HepG2 (cell line): ENCODE measurements around the gene MSH3. TPM values are rescaled to one million over a fixed set of nuclear protein-coding genes. Genes with fewer than 3 reads are reported as not detected.

ENCODE experiments used
- GATAD1 ChIP-seq: IDR thresholded peaks from 2 replicates; pipeline ENCODE4 v1.6.1; 2016; ENCODE audit warnings: missing genetic modification reagents, missing compliant biosample characterization
- GATAD2A ChIP-seq: IDR thresholded peaks from 2 replicates; pipeline ENCODE4 v1.6.1; 2016
- HDAC2 ChIP-seq: sonication (generic); formaldehyde crosslinking; IDR thresholded peaks from 2 replicates; pipeline ENCODE4 v1.4.0; 2020; ENCODE audit warnings: missing genetic modification reagents
- HMG20A ChIP-seq: IDR thresholded peaks from 2 replicates; pipeline ENCODE4 v1.6.1; 2016; ENCODE audit warnings: borderline replicate concordance
- HNF4A ChIP-seq: sonication (generic); formaldehyde crosslinking; IDR thresholded peaks from 2 replicates; pipeline ENCODE4 v1.4.0; 2020; ENCODE audit warnings: missing genetic modification reagents
- KAT8 ChIP-seq: IDR thresholded peaks from 2 replicates; pipeline ENCODE4 v1.6.1; 2016; ENCODE audit warnings: missing genetic modification reagents, missing compliant biosample characterization
- NR2C2 ChIP-seq: sonication (generic); formaldehyde crosslinking; IDR thresholded peaks from 2 replicates; pipeline ENCODE4 v1.4.0; 2020; ENCODE audit warnings: missing genetic modification reagents, mild to moderate bottlenecking, moderate library complexity, borderline replicate concordance
- NR2F1 ChIP-seq, 2 experiments: fragments of 450-650 bp in 1 of 2; formaldehyde crosslinking in 1 of 2; IDR thresholded peaks; 2 replicates each; pipeline versions ENCODE4 v1.5.0 to v1.6.1; 2016 to 2020; ENCODE audit warnings: mild to moderate bottlenecking in 1 of 2, missing compliant biosample characterization in 1 of 2, missing genetic modification reagents in 1 of 2, moderate library complexity in 1 of 2
- ONECUT2 ChIP-seq: sonication (generic); formaldehyde crosslinking; IDR thresholded peaks from 2 replicates; pipeline ENCODE4 v1.4.0; 2020; ENCODE audit warnings: missing genetic modification reagents
- SALL2 ChIP-seq: sonication (generic); formaldehyde crosslinking; IDR thresholded peaks from 2 replicates; pipeline ENCODE4 v1.8.1; 2023; ENCODE audit warnings: mild to moderate bottlenecking, missing genetic modification reagents, inconsistent platforms
- SOX13 ChIP-seq, 3 experiments: fragments of 450-650 bp in 1 of 3; sonication (generic) in 1 of 3; formaldehyde crosslinking in 1 of 3; IDR thresholded peaks in 2 of 3; conservative IDR thresholded peaks in 1 of 3; 2 replicates each; pipeline versions ENCODE4 v1.5.0 to v1.6.1; 2016 to 2020; ENCODE audit warnings: antibody characterized with exemption in 1 of 3, mild to moderate bottlenecking in 1 of 3, missing compliant biosample characterization in 1 of 3, missing genetic modification reagents in 1 of 3, moderate library complexity in 1 of 3
- SOX5 ChIP-seq: IDR thresholded peaks from 2 replicates; pipeline ENCODE4 v1.6.1; 2016; ENCODE audit warnings: borderline replicate concordance
- SOX6 ChIP-seq, 2 experiments: fragments of 450-650 bp in 1 of 2; sonication (generic) in 1 of 2; formaldehyde crosslinking in 1 of 2; IDR thresholded peaks; 2 replicates each; pipeline versions ENCODE4 v1.4.0 to v1.6.1; 2017 to 2020; ENCODE audit warnings: antibody characterized with exemption in 1 of 2, mild to moderate bottlenecking in 1 of 2, missing genetic modification reagents in 1 of 2
- TEAD3 ChIP-seq: optimal IDR thresholded peaks from 2 replicates; pipeline ENCODE3; 2016; ENCODE audit warnings: borderline replicate concordance
- polyA plus RNA-seq, 8 experiments: library from polyadenylated mRNA; depleted of rRNA in 3 of 8; stranded (reverse) in 7 of 8; unstranded in 1 of 8; fragments of >200 nt; fragmentation: Illumina TruSeq in 4 of 8; extraction: Trizol in 4 of 8; gene quantifications; 2 replicates each; pipeline versions ENCODE4 v1.2.1 to v1.2.3, GENCODE V29; 2011 to 2016; ENCODE audit warnings: low read depth in 4 of 8, missing spikeins in 1 of 8, mixed read lengths in 1 of 8; ENCODE audit not compliant: insufficient read depth in 1 of 8
- total RNA-seq, 5 experiments: library from RNA; depleted of rRNA; stranded (reverse); fragments of >200 nt; fragmentation: Illumina TruSeq; extraction: Trizol; gene quantifications; 2 replicates each; pipeline ENCODE4 v1.2.3, GENCODE V29; 2016; ENCODE audit warnings: low read depth in 1 of 5
- TF ChIP-seq, protein P1 (sequence below), 2 experiments: sonication (generic) in 1 of 2; formaldehyde crosslinking in 1 of 2; IDR thresholded peaks; 2 replicates each; pipeline versions ENCODE4 v1.4.0 to v1.6.1; 2016 to 2020; ENCODE audit warnings: borderline replicate concordance in 1 of 2, low read depth in 1 of 2, mild to moderate bottlenecking in 1 of 2, missing genetic modification reagents in 1 of 2
- TF ChIP-seq, protein P2 (sequence below): sonication (generic); formaldehyde crosslinking; conservative IDR thresholded peaks from 2 replicates; pipeline ENCODE4 v1.4.0; 2020; ENCODE audit warnings: mild to moderate bottlenecking, missing genetic modification reagents, moderate library complexity
- TF ChIP-seq, protein P3 (sequence below): IDR thresholded peaks from 2 replicates; pipeline ENCODE4 v1.4.0; 2020; ENCODE audit warnings: mild to moderate bottlenecking, missing genetic modification reagents

MSH3 gene
- total and polyA plus RNA-seq, 2 of the 13 experiments (the other 11 are each of a cell fraction or from before 2014, with no cell fraction given) = 4.0 to 16.4 TPM

DNA sequence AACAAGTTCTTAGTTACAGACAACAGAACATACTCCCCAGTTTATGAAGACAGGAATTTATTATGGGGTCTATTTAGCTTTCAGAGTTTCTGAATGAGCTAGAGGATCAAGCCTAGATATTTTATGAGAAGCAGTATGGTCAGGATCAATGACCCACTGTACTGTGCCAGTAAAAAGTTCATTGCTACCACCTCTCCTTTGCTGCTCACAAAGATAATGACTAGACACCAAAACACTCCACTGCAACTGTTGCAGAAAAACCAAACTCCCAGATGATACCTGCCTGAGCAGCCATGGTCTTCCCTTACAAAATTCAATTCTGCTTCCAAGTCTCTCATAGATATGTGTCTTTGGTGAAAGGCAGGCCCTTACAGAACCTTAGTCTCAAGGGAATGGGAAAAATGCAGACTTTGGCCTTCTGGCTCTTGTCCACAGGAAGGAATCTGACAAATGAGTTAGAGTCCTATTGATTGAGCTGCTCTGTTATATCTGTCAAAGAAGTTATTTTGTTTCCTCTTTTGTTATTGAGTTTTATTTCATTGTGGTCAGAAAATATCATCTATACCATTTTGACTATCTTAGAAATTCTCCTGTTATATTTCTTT lies 231.0 kb downstream of the MSH3 start (continued):
- TF ChIP-seq GATAD1 (CRISPR knock-in tag) (no peak), NR2C2 (CRISPR knock-in tag) (no peak), HDAC2 (CRISPR knock-in tag) (peak; percentile 40; the same call in 1 of the 2 replicates), TEAD3 (CRISPR knock-in tag) (peak; percentile 95), GATAD2A (CRISPR knock-in tag) (peak; percentile 55; the same call in 1 of the 2 replicates), HNF4A (peak; percentile 82), SOX6 (IDR thresholded peaks at IDR 0.05) (no peak), SOX6 (CRISPR knock-in tag; IDR thresholded peaks at IDR 0.05) (peak; percentile 65), SOX13 (IDR thresholded peaks at IDR 0.05) (no peak), SOX13 (CRISPR knock-in tag; conservative IDR thresholded peaks at IDR 0.05 in 1 of 2, IDR thresholded peaks at IDR 0.05 in 1 of 2) (peak in 1 of 2 experiments; percentile 63; a peak in 1 of 4 replicates), SALL2 (CRISPR knock-in tag) (no peak), KAT8 (CRISPR knock-in tag) (0 out of 2 replicates have a peak, but pooled peaks have one; percentile 20), SOX5 (0 out of 2 replicates have a peak, but pooled peaks have one; percentile 62), HMG20A (CRISPR knock-in tag) (peak; percentile 32; the same call in 1 of the 2 replicates), ONECUT2 (CRISPR knock-in tag) (peak; percentile 77), NR2F1 (CRISPR knock-in tag; IDR thresholded peaks at IDR 0.05) (0 out of 4 replicates have a peak, but pooled peaks of 1 of the 2 experiments have one; percentile 35)
- TF ChIP-seq, protein P1, sequence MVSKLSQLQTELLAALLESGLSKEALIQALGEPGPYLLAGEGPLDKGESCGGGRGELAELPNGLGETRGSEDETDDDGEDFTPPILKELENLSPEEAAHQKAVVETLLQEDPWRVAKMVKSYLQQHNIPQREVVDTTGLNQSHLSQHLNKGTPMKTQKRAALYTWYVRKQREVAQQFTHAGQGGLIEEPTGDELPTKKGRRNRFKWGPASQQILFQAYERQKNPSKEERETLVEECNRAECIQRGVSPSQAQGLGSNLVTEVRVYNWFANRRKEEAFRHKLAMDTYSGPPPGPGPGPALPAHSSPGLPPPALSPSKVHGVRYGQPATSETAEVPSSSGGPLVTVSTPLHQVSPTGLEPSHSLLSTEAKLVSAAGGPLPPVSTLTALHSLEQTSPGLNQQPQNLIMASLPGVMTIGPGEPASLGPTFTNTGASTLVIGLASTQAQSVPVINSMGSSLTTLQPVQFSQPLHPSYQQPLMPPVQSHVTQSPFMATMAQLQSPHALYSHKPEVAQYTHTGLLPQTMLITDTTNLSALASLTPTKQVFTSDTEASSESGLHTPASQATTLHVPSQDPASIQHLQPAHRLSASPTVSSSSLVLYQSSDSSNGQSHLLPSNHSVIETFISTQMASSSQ (IDR thresholded peaks at IDR 0.05; ENCODE audit: low read depth) = no peak
- TF ChIP-seq, protein P1 (CRISPR knock-in tag; IDR thresholded peaks at IDR 0.05; ENCODE audit: borderline replicate concordance) = no peak
- TF ChIP-seq, protein P2, sequence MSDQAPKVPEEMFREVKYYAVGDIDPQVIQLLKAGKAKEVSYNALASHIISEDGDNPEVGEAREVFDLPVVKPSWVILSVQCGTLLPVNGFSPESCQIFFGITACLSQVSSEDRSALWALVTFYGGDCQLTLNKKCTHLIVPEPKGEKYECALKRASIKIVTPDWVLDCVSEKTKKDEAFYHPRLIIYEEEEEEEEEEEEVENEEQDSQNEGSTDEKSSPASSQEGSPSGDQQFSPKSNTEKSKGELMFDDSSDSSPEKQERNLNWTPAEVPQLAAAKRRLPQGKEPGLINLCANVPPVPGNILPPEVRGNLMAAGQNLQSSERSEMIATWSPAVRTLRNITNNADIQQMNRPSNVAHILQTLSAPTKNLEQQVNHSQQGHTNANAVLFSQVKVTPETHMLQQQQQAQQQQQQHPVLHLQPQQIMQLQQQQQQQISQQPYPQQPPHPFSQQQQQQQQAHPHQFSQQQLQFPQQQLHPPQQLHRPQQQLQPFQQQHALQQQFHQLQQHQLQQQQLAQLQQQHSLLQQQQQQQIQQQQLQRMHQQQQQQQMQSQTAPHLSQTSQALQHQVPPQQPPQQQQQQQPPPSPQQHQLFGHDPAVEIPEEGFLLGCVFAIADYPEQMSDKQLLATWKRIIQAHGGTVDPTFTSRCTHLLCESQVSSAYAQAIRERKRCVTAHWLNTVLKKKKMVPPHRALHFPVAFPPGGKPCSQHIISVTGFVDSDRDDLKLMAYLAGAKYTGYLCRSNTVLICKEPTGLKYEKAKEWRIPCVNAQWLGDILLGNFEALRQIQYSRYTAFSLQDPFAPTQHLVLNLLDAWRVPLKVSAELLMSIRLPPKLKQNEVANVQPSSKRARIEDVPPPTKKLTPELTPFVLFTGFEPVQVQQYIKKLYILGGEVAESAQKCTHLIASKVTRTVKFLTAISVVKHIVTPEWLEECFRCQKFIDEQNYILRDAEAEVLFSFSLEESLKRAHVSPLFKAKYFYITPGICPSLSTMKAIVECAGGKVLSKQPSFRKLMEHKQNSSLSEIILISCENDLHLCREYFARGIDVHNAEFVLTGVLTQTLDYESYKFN (CRISPR knock-in tag) = peak; percentile 73
- TF ChIP-seq, protein P3, sequence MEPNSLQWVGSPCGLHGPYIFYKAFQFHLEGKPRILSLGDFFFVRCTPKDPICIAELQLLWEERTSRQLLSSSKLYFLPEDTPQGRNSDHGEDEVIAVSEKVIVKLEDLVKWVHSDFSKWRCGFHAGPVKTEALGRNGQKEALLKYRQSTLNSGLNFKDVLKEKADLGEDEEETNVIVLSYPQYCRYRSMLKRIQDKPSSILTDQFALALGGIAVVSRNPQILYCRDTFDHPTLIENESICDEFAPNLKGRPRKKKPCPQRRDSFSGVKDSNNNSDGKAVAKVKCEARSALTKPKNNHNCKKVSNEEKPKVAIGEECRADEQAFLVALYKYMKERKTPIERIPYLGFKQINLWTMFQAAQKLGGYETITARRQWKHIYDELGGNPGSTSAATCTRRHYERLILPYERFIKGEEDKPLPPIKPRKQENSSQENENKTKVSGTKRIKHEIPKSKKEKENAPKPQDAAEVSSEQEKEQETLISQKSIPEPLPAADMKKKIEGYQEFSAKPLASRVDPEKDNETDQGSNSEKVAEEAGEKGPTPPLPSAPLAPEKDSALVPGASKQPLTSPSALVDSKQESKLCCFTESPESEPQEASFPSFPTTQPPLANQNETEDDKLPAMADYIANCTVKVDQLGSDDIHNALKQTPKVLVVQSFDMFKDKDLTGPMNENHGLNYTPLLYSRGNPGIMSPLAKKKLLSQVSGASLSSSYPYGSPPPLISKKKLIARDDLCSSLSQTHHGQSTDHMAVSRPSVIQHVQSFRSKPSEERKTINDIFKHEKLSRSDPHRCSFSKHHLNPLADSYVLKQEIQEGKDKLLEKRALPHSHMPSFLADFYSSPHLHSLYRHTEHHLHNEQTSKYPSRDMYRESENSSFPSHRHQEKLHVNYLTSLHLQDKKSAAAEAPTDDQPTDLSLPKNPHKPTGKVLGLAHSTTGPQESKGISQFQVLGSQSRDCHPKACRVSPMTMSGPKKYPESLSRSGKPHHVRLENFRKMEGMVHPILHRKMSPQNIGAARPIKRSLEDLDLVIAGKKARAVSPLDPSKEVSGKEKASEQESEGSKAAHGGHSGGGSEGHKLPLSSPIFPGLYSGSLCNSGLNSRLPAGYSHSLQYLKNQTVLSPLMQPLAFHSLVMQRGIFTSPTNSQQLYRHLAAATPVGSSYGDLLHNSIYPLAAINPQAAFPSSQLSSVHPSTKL (CRISPR knock-in tag) = peak; percentile 77
